ENCODE data around the gene TLE2.

The TLE2 gene

DNA sequence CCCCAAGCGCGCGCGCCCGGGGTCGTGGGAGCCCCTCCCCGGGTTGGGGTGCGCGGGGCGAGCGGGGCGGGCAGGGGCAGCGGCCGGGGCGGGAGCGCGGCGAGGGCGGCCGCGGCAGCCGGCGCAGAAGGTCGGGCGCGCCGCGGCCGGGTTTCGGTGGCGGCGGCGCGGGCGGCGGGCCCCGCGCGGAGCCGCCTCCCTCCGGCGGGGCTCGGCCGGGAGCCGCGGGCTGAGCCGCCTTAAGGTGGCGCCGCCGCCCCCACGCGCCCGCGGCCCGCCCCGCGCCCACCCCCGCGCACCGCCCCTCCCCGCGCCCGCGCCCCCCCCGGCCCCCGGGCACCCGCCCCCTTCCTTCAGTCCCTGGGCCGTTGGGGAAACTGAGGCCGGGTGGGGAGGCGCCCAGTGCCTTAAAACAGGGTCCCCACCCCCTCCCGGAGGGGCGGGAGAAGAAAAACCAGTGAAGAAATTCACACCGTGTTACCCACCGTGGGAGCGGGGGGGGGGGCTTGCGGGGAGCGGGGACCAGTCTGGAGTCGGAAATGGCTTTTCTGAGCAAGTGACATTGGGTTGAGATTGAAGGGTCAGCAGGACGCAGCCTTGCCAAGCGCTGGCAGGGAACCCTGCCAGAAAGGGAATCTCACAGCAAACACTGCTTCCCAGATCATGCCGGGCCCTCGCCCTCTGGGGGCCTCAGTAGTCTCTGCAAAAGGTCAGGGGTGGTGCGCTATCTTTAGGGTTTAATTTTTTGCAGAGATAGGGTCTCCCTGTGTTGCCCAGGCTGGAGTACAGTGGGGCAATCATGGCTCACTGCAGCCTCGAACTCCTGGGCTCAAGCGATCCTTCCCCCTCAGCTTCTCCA is at the start of gene TLE2:
TSS of gene TLE2 (minus strand) at position 216 of the 859 bp plus-strand sequence. CDS start 376 bp downstream, outside the sequence.
- DNase-seq (ENCODE audit: low read depth in 3 of 3): no peak

DNA sequence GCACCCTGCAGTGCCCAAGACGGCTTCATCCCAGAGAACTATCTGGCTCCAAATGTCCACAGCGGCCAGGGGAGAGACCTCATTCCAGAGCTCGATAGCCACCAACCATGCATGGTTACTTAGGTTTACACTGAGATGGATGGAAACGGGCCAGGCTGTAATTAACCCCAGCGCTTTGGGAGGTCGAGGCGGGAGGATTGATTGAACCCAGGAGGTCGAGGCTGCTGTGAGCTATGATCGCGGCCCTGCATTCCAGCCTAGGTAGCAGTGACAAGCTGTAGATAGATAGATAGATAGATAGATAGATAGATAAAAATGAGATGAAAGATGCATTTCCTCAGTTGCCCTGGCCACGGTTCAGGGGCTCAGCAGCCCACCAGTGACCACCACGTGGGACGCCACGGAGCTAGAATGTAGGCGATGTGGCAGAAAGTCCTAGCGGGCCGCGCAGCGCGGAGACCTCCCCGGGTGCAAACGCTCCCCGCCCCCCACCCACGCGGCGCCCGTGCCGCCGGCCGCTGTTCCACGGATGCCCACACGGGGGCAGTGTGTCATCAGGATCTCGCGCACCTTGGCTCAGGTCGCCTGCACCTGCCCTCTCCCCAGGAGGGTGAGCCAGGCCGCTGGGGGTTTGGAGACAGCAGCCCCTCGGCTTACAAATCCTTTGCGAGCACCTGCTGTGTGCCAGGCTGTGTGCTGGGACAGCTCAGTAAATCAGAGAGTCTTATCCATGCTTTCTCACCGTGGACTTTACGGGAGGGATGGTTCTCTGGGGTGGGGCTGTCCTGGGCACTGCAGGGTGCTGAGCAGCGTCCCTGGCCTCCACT is 46.7 kb upstream of the TLE2 start:
- DNase-seq (ENCODE audit: low read depth in 3 of 3): peak; percentile 59 to 71 (median 67)

DNA sequence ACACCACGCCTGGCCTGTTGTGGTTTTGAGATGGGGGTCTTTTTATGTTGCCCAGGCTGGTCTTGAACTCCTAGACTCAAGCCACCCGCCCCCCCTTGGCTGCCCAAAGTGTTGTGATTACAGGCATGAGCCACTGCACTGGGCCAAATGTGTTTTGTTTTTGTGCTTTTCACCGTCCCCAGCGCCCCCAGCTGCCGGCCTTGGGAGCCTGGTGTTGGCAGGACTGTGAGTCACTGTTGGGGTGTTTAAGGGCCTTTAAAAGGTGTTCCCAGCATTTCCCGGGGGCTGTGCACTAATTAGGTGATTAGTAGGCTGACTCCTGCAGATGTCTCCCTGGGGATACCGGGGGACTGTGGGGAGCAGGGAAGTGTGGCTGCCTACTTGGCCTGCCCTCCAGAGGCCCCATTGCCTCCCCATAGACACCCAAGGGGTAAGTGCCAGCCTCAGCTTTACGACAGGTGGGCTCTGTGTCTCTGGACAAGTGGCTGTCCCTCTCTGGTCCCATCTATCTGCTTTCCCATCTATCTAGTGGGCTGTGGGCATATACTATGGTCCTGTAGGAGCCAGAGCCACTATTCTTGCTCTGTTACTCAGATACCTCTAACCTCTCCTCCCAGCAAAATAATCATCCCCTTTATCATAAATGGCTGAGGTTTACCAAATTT is 45.0 kb upstream of the TLE2 start:
- no peak for DNase-seq (ENCODE audit: low read depth in 3 of 3)

DNA sequence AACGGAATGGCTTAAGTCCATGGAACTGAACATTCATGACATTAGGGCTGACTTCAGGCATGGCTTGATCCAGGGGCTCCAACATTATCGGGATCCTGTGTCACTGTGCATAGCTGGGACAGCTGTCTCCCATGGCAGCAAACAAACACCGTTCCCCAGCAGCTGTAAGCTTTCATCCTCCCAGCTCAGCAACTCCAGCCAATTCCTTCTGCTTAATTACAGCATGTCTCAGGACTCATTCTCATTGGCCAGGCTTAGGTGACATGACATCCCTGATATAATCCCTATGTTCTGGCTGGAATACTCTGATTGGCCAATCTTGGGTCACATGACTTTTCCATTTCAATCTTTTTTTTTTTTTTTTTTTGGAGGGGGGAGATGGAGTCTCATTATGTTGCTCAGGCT is 44.1 kb upstream of the TLE2 start:
- no peak for DNase-seq (ENCODE audit: low read depth in 3 of 3)

DNA sequence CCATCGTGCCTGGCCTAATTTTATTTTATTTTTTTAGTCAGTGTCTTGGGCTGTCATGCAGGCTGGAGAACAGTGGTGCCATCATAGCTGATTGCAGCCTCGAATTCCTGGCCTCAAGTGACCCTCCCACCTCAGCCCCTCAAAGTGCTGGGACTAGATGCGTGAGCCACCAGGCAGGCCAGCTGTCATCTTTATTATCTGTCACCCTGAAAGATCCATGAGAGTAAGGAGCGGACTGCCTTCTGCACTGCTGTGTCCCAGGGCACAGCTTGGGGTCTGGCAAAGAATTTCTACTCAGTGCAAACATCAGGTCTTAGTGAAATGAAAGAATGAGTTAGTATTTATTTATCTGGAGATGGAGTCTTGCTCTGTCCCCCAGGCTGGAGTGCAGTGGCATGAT is 42.7 kb upstream of the TLE2 start:
- no peak for DNase-seq (ENCODE audit: low read depth in 3 of 3)

DNA sequence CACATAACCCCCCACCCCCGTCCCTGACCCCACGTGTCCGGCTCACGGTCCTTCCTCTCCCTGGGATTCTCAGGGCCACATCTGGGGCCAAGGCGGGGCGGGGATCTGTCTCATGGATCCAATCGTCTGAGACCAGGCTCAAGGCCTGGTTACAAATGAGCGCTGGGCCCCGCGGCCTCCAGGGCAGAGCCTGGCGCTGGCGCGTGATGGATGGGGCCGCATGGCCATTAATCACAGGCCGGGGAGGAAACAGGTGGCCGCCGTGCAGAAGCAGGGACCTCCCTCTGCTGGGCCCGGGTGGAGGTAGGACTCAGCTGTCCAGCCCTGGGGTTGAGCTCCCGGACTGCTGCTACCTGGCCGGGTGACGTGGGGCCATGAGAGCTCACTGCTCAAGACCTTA is 39.0 kb upstream of the TLE2 start:
- DNase-seq (ENCODE audit: low read depth in 3 of 3): no peak

DNA sequence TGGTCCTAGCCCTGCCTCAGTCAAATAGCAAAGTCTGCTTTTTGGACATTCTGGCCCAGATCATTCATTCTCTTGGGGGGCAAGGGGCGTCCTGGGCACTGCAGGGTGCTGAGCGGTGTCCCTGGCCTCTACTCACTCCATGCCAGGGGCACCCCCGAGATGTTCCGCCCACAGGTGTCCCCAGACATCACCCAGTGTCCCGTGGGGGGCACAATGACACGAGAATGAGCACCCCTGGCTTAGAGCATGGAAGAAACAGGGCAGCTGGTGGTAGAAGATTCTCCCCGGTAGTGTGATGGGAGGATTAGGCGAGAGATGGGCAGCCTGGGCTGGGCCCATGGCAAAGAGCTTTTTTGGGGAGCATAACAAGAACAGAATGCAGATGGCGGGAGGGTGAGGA is 38.5 kb upstream of the TLE2 start:
- no peak for DNase-seq (ENCODE audit: low read depth in 3 of 3)

DNA sequence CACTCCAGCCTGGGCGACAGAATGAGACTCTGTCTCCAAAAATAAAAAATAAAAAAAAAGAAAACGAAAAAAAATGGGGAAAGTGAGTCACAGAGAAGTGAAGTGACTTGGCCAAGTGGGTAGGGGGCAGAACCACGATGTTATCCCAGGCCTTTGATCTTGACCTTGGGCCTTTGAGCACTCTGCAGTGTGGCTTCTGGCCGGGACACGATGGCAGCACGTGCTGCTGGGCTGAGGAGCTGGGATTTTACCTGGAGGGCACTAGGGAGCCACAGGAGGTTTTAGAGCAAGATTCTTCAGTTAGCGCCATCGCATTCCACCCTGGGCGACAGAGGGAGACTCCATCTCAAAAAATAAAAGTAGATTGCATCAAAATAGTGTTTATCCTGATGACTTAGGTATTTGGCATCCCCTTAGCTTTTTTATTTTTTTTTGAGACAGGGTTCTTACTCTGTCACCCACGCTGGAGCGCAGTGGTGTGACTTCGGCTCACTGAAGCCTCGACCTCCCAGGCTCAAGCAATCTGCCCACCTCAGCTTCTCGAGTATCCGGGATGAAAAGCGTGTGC is 37.5 kb upstream of the TLE2 start:
- no peak for DNase-seq (ENCODE audit: low read depth in 3 of 3)

DNA sequence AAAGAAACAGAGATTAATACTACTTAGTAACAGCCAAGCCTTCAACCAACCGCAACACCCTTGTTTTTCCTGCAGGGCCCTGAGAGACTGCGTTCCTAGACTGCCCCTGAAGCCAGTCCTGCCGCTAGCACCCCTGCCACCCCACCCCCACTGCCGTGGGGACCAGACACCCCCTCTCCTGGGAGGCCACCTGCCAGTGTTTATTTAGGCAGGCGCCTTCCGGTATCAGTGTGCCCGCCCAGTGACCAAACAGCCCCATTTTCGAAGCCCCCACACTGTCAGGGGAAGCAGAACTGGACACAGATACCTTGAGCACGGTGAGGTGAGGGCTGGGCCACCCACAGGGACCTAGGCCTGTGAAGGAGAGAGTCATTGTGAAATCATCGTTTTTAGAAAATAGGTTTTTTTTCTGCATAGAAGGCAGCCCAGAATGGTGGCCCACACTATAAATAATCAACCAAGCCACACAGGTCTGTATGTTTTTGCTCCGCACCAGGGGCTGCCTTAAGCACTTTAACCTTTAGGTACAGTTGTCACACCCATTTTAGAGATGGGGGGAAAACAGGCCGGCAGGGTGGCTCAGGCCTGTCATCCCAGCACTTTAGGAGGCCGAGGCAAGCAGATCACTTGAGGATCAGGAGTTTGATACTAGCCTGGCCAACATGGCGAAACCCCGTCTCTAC is 36.7 kb upstream of the TLE2 start:
- no peak for DNase-seq (ENCODE audit: low read depth in 3 of 3)

DNA sequence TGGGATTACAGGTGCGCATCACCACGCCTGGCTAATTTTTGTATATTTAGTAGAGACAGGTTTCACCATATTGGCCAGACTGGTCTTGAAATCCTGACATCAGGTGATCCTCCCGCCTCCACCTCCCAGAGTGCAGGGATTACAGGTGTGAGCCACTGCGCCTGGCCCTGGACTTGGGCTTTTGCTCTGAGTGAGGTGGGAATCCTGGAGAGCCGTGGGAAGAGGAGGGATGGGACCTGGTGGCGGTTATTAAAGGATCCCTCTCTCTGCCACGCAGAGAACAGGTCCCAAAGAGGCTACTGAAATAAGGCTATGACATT is 34.9 kb upstream of the TLE2 start:
- DNase-seq (ENCODE audit: low read depth in 3 of 3): no peak

DNA sequence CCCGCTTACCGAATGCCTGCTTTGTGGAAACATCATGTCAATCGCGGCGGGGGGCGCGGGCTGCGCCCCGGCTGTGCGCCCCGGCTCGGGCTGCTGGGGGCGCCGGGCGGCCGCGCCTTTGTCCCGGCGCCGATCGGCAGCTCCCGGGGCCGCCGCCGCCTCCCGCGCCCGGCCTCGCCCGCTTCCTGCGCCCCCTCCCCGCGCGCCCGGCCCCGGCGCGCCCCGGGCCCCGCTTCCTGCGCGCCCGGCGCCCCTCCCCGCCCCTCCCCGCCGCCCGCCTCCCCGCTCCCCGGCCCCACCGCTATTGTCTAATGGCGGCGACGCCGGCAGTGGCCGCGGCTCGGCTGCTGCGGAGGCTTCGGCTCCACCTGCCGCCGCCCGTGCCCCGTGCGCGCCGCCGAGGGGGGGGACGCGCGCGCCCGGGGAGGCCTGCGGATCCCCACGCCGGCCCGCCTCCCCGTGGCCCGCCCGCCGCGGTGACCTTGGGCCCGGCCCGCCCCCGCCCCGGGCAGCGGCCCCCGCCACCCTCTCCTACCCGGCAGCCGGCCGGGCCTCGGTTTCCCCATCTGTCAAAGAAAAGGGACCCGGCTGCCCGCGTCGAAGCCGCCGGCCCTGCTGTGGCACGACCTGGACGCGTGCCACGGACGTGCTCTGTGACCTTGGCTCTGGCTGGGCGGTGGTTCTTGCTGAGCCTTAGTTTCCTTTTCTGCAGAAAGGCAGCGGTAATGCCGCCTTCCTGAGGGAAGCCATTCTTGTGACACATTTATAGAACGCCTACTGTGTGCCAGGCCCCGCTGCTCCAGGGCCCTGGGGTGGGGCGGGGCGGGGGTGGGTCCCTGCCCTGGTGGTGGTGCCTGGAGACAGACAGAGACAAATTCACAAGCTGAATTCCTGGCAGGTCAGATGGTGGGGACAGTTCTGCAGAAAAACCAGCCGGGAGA is 33.4 kb upstream of the TLE2 start, which contains the start of gene TLE5:
TSS of gene TLE5 (minus strand) at position 331 of the 941 bp plus-strand sequence. CDS start at position 36, 295 bp downstream.
- DNase-seq (ENCODE audit: low read depth in 3 of 3): peak; percentile 31 to 61 (median 46)

DNA sequence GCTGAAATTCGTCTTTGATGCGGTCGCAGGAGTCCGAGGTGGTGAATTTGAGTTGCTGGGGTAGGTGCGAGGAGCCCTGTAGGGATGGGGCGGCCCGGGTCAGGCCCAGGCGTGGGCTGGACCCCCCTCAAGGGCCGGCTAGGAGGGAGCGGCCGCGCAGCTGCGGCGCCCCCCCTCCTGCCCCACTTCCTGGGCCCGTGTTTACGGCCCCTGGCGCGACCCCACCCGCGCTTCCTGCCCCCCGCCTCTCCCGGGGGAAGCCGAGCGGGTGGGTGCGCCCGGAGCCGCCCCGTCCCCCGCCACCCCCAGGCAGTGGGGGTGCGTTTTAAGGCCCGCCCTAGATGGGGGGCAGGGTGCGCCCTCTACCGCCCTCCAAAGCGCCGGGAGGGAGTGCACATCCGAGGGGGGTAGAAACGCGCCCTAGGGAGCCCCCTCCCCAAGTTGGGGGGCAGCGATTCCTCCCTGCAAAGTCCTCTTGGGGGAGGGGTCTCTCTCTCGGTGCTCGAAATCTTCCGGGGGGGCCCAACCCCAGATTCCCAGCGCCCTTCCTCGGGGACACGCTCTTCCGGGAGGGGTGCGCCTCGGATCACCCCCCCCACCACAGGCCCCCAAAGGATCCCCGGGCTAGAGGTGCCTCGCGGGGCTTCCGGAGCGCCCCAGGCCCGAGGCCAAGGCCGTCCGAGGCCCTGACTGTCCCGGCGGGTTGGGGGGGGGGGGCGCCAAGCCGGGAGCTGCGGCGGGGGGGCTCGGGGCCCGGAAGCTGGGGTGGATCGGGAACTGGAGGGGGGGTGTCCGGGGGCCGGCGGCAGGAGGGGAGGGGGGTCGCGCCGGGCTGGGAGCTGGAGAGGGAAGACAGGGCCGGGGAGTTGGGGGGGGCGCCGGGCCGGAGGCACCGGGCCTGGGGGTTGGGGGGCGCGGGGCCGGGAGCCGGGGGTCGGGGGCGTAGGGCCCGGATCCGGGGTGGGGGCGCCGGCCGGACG is 32.4 kb upstream of the TLE2 start:
- DNase-seq (ENCODE audit: low read depth in 3 of 3): peak; percentile 34 to 54 (median 39)

DNA sequence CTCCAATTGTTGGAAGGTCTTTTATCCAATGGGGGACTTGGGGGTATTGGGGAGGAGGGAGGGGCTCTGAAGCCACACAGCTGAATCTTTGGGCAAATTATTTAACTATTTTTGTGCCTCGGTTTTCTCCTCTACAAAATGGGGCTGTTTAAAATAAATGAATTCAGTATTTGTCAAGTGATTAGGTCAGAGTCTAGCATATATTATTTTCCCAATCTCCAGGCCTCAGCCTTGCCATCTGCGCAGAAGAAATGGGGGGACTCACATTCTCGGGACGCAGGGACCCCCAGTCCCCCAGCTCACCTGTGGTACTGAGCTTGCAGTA is 31.7 kb upstream of the TLE2 start:
- DNase-seq (ENCODE audit: low read depth in 3 of 3): no peak

DNA sequence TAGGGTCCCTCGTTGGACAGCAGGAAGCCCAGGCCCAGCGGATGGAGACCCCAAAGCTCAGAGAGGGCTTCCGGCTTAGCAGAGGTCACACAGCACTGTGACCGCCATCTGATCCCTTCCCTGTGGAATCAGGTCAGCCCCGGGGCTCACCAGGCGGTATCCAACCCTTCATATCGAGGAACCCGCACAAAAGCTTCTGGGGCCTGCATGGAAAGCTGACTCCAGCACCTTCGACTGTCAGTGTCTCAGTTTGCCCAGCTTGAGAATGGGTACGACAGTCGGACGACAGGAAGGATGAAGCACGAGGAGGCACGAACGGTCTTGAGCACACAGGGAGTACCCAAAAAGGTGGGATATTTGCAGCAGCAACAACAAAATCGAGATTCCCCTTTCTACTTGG is 30.6 kb upstream of the TLE2 start:
- DNase-seq (ENCODE audit: low read depth in 3 of 3): no peak

DNA sequence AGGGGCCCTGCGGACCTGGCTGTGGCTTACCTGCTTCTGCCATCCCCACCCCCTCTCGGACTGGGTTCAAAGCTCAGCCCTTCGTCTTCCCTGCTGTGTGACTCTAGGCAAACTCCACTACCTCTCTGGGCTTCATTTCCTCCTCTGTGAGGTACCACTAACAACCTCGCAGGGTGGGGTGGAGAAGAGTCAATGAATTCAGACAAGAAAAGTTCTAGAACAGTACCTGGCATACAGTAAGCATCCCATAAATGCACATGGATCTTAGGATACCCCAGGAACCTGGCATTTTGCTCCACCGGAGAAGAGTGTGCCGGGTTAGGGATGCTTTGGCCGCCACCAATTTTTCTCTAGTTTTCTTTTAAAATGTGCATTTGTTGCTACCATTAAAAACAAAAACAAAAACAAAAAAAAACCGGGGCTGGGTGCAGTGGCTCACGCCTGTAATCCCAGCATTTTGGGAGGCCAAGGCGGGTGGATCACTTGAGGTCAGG is 29.8 kb upstream of the TLE2 start:
- DNase-seq (ENCODE audit: low read depth in 3 of 3): no peak

DNA sequence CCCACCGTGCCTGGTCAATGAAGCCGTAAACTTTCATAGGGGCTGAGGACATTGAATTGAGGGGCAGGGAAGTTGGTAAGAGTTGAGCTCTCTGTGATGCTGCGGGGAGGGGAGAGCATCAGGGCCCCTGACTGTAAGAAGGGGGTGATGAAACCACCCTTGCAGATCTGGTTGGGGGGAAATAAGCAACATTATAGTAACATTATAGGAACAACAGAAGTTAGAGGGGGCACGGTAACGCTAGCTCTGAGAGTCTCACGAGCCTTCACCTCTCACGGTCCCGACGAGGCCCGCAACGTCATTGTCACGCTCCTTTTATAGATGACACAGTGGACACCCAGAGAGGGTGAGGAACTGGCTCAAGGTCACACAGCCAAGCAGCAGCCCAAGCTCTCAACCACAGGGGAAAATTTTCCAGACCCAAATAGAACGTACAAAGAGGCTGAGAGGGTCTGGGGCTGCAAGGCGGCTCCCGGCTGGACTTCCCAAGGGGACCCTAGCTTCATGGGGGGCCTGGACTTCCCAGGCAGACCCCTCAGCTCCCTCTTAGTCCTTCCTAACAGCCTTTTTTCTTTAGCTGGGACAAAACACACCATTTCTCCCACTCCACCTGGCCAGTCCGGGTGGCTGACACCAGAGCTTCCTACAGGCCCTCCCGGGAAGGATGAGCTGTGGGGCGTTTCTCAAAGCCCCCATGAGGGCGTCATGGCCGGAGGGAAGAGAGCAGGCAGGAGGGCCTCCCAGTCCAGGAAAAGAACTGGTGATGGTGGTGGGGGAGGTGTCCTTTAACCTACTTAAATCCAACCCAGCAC is 29.1 kb upstream of the TLE2 start:
- no peak for DNase-seq (ENCODE audit: low read depth in 3 of 3)

DNA sequence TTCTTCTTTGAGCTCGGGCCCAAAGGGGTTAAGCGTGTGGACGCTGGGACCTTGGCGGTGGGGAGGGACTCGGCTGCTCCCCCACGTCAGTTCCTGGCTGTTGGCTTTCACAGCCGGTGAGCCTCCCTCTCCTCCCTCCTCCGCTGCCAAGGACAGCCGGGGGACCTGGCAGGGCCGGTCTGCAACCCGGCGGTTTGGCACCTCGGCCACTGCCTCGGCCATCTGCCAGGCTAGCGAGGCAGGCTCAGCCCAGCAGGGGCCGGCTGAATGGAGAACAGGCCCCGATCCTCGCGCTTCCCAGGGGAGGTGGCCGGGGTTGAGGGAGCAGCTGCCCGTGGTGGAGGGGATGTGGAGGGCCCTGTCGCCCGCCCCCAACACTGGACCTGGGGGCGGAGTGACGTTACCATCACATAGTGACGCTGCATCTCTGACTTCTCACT is 28.2 kb upstream of the TLE2 start:
- DNase-seq (ENCODE audit: low read depth in 3 of 3): no peak

DNA sequence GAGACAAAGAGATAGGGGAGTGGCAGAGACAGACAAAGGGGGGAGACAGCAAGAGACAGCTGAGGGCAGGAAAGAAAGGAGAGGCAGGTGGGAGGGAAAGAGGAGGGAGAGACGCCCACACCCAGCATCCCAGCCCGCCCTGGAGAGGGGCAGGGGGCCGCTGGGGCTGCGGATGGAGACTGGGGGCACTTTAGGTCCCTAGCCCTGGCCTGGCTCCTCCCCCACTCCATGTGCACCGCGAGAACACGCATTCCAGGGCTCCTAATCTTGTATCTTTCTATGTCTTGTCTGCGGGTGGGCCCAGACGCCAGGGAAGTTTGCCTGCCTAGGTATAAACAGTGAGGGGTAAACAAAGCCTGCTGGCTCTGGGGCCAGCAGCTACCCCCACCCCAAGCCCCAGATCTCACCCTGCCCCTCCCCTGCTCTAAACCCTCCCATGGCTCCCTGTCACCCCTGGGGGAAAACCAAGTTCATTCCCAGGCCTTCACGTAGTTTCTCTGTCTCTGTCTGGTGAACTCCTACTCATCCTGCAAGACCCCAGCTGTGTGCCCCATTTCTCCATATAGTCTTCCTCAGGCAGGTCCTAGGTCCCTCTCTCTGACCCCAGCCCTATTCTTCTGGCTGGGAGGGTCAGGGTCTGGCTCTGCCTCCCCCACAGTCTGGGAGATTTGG is 27.5 kb upstream of the TLE2 start:
- DNase-seq (ENCODE audit: low read depth in 3 of 3): no peak

All from stimulated activated CD4-positive, alpha-beta T cell treated with anti-CD3 and anti-CD28 coated beads, TNF-alpha, amount 100 ng/mL, for 24 hours (primary cell).